HG02884 (cell line): ENCODE data around the gene DENND1A.
A peak's percentile ranks its signal among the peaks of the same experiment; 100 is the strongest.

Experiments
- ATAC-seq: cut with Tn5 transposase; IDR thresholded peaks from one replicate; pipeline ENCODE4 v1.9.1; 2021; ENCODE audit warnings: mild to moderate bottlenecking, moderate library complexity; ENCODE audit not compliant: unreplicated experiment

The DENND1A gene

GRCh38 chr9:123355761-123356431 is 574.0 kb downstream of the DENND1A start, which contains the start of gene CRB2:
CRB2 (plus strand) TSS chr9:123356197; CDS start chr9:123356261, 64 bp downstream.
- no peak for ATAC-seq

DNA sequence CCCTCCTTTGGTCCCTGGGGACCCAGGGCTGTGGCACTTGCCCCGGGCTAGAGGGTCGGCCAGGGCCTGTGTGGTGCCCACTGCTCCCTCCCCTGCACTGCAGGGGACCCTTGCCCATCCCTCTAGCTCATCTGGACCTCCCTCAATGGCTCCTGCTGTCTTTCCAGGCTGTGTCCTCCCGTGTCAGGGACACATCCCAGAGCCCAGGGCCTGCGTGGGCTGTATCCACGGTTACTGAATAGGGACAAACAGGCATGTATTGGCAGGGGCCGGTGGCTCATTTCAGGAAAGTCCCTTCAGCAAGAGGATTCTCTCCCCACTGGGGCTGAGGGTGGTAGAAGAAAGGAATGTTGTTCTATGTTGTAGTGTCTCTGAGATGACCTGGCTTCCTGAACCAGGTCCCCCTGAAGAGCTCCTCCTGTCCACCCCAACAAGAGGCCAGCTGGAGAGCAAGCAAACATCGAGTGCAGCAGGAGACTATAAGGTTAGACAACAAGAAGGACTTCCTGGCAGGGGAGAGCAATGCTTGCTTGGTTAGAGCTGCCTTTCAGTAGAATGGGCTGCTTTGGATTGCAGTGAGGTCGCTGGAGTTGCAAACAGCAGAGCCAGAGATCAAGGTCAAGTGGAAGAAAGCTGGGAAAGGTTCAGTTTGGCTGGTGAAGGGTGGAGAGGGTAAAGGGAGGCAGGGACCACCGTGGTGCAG is 575.0 kb downstream of the DENND1A start:
- no peak for ATAC-seq

- ATAC-seq = peak; percentile 56
These were observed 575.8 kb downstream of the DENND1A start for GRCh38 chr9:123353984-123354591.

- no peak for ATAC-seq
These were observed 576.9 kb downstream of the DENND1A start for GRCh38 chr9:123353041-123353440.

- ATAC-seq = no peak
These were observed 579.2 kb downstream of the DENND1A start for GRCh38 chr9:123350590-123351310.

- ATAC-seq = peak; percentile 67
These were observed 580.0 kb downstream of the DENND1A start for GRCh38 chr9:123349691-123350480.

GRCh38 chr9:123349033-123349432 is 580.9 kb downstream of the DENND1A start:
- no peak for ATAC-seq

DNA sequence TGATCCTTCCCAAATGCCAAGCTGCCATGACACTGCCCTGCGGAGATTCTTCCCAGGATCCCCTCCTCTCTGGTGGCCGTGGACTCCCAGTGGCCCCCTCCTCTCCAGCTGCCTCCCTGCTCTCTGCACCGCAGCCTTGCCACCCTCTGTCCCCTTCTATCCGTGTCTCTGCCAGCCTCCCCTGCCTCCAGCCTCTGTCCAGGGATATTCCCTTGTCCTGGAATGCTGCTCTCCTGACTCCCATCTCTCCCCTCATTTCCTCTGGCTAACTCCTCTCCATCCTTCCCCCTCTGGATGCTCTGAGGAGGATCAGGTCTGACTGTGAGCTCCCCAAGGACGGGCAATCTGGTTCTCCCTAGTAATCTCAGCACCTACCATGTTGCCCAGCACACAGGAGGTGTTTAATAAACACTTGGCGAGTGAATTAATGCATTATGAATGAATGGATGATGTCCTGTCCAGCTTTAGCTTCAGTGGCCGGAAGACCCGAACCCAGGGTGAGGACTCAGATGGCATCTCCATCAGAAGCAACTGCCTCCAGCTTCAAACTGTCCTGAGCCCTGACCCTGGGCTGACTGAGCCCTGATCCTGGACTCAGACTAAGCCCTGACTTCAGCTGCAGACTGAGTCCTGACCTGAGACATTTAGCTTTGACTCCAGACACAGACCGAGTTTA is 581.5 kb downstream of the DENND1A start:
- no peak for ATAC-seq

DNA sequence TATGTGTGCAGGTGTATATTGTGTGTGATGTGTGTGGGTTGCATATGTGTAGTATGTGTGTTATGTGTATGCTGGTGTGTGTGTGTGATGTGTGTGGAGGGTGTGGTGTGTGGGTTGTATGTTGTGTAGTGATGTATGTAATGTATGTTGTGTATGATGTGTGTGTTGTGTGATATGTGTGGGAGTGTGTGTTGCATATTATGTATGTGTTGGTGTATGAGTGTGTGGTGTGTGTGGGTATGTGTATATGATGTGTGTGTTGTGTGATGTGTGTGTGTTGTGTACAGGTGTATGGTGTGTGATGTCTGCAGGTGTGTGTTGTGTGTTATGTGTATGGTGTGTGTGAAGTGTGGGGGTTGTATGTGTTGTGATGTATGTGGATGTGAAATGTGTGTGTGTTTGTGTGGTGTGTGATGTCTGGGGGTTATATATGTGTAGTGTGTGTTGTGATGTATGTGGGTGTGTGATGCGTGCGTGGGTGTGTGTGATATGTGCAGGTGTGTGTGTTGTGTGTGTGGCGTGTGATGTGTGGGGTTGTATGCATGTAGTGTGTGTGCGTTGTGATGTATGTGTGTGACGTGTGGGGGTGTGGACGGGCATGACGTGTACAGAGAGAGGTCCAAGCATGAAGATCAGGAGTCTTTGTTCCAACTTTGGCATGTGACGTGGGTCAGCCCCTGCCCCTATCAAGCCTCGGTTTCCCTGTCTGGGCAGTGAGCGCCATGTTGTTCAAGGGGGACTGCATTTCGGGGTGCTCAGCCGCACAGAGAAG is 582.5 kb downstream of the DENND1A start:
- ATAC-seq = no peak

- ATAC-seq = no peak
These were observed 583.1 kb downstream of the DENND1A start for GRCh38 chr9:123346826-123347225.

GRCh38 chr9:123346026-123346425 is 583.9 kb downstream of the DENND1A start:
- ATAC-seq = no peak

DNA sequence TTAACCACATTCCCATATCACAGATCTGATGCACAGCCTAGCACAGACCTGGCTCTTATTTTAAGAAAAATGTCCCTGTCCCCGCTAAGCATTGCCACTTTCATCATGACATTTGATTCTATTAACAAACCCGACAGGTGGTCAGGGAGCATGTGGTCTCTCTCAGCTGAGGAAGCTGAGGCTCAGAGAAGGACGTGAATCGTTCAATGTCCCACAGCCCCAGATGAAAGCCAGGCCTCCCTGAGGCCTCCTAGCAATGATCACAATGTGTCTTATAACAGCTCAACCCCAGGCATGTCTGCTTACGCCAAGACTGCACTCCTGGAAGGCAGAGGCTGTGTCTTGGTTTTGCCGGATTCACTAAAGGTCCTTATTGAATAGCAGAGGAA is 584.4 kb downstream of the DENND1A start:
- no peak for ATAC-seq

GRCh38 chr9:123344192-123344949 is 585.6 kb downstream of the DENND1A start:
- no peak for ATAC-seq

DNA sequence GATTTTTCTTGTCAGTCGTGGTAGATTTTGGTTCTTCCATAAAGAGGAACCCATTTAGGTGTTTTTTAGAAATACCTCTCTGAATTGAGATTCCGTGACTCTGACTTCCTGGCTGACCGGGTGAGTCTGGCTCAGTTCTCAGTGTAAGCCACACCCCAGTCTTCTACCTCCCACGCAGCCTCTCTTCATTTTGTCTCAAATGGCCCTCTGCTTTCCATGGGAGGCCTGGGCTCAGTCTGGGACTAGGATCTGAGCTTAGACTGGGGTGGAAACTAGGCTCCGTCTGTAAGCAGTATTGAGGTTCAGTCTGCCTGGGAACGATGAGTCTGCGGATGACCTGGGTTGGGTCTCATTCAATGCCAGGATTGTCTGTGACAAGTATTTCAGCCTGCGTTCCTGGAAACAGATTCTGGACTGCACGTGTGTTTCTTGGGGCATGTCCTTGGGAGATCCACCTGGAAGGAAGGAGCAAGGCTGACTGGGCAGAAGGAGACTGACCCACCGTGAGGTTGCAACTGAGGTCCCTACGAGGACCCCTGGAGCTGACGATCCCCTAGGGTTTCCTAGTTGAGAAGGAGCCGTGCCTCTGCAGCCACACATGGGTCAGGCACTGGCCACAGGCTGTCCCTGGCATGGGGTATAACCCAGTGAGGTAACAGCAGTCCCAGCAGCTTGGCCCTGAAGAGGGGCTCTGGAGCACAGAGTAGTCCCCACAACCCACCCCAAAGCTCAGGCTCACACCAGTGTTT is 586.3 kb downstream of the DENND1A start:
- ATAC-seq = peak; percentile 31

DNA sequence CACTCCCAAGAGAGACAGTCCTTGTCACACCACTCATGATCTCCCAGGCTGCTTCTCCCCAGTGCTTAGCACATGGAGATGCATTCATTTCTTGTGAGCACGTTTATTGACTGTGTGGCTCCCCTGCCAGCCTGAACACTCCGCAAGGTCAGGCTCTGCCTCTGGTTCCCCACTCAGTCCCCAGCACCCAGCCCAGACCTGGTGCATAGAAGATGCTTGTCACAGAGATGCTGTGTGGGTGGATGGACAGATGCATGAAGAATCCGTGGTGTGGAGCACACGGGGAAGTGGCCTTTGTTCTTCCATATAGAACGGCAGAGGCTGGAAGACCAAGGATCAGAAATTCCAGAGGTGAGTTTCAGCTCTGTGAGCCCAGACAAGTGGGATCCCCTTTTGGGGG is 587.7 kb downstream of the DENND1A start:
- no peak for ATAC-seq

DNA sequence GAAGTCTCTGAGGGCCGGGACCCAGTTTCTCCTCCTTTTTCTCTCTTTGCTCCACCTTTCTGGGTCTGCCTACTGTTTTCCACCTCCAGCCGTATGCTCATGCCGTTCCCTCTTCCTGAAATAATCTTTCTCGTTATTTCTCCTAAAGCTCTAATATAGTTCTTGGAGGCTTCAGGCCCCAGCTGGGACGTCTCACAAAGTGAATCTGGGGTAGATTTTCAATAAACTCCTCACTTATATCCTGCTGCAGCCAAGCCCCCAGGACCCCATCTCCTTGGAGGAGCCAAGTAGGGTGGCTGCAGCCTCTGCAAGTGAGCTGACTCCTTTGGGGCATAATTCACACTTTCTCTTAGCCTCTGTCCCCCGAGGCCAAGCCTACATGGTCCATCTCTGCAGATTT is 588.1 kb downstream of the DENND1A start:
- no peak for ATAC-seq

GRCh38 chr9:123339666-123340510 is 590.0 kb downstream of the DENND1A start:
- peak; percentile 34 for ATAC-seq
